GM18951 (cell line): ENCODE data around the gene TENT5C.

ENCODE experiments used
- POLR2A ChIP-seq: IDR thresholded peaks from 4 replicates; pipeline ENCODE4 v1.6.1; 2011; ENCODE audit warnings: mild to moderate bottlenecking; ENCODE audit not compliant: insufficient read length, insufficient read depth; ENCODE audit errors: extremely low read depth
- in situ Hi-C: fragments of 300-500 bp; cut with MboI; formaldehyde crosslinking; loops from one replicate; pipeline ENCODE4 v1.12.0; 2022; ENCODE audit warnings: low sequenced_read_pairs, mixed read lengths, inconsistent platforms; ENCODE audit not compliant: unreplicated experiment

Gene TENT5C

DNA sequence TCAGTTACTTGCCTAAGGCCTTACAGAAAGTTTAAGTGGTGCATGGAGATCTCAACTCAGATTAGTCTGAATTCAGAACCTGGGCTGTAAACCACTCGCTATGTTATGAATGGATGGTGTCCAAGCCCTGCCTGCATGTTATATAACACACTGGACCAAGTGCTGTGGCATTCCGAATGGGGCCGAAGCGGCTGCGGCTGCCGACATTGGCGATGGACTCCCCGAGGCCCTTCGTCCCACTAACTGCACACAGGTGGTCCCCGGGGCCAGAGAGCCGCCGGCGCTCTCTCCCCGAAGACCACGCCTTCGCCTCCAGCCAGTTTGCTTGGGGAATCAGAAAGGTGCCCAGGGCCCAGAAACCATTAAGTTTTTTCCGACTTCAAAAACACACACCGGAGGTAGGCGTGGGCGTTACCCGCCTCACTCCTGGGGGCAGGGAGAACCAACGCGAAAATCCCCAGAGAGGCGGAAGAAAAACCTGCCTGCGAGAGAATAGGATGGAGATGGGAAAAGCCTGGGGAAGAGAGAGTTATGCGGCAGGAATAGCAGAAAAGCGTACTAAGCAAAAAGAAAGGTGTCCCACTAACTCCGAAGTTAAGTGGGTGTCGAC lies 579 bp upstream of the TENT5C start:
- in situ Hi-C loops, result no loop called here
- TF ChIP-seq POLR2A, result no peak

DNA sequence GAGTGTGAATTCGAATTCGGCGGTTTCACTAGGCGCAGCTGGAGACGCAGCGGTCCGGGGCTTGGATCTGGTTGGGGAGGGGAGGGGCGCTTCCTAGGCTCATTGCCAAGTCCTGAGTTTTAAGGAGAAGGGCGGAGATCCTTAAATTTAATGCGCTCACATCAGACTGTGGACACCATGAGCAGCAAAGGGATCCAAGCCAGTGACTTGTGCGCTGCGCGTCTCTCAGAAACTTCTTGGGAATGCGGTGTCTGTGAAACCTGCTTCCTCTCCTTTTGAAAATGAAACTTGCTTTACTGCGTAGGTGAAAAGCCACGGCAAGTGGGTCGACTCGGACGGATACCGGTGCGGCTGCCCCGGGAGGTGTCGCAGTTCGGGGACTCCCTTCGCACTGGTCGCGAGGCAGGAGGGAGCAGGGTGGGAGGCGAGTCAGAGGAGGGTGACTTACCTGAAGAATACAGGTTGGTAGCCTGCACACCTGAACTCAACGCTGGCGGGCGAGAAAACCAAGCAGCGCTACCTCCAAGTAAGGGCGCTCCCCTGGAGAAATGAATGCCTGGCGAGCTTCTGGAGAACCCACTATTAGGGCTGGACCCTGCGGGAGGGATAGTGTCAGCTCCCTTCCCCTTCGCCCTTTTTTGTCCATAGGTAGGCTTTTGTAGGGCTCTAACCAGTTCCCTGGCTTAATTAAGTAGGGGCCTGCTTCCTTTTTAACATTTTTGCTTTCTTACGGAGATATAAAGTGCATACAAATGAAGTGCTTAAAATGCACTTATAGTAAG lies 992 bp downstream of the TENT5C start:
- no peak for TF ChIP-seq POLR2A
- in situ Hi-C loops, result no loop called here

DNA sequence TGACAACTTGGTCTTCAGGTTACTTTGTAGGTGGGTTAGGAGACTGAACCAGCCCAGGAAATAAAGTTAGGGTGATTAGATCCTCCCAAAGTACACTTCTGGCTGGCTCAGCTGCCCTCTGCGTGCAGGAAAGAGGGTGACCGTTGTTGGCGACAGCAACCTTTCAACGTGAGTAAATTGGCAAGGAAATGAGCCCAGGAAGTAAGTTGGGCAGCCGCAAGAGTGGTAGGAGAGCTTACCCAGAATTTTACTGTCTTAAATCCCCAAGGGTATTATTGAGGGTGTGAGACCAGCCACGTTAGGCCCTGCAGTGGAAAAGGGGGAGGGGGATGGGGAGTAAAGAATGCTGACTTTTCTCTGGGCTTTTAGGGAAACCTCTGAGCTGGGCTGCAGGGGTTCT lies 1.6 kb downstream of the TENT5C start:
- in situ Hi-C loops, result no loop called here
- no peak for TF ChIP-seq POLR2A

DNA sequence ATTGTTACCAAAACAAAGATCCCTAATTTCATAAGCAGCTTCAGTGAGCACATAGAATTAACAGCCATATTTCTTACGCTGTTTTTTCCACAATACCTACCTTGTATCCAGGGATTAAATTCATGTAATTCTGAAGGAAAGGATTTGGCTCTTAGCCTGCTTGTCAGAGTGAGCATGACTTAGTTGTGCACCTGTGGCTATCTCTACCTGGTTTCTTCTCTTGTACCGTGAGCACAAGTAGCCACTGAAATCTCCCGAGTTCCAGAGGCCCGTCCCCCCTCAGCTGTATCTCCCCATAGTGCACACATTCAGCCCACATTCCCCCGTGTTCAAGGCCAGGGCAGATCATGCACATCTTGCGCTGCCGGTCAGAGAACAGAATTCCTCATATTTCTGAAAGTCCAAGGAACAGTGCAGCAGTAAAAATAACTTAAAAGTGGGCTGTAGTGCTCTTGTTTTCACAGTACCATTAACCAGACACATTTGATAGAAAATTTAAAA lies 2.3 kb downstream of the TENT5C start:
- TF ChIP-seq POLR2A, result no peak
- in situ Hi-C loops, result no loop called here

DNA sequence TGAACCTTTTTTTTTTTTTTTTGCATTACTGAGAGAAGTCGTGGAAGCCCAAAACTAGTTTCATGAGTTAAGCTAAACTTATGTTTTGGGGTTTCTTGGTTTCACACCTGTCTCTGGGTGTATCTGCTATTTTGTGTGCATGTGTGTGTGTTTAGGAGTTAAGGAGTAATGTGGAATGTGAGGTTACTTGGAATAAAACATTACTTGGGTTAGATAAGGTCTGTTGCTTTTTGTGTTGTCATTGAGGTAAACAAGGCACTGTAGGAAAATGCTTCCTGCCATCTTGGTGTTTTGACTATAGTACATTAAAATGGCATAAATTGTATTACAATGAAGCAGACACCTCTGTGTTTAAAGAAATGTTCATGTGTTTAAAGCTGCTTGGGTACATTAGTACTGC lies 2.9 kb downstream of the TENT5C start:
- no peak for TF ChIP-seq POLR2A
- in situ Hi-C loops, result no loop called here

DNA sequence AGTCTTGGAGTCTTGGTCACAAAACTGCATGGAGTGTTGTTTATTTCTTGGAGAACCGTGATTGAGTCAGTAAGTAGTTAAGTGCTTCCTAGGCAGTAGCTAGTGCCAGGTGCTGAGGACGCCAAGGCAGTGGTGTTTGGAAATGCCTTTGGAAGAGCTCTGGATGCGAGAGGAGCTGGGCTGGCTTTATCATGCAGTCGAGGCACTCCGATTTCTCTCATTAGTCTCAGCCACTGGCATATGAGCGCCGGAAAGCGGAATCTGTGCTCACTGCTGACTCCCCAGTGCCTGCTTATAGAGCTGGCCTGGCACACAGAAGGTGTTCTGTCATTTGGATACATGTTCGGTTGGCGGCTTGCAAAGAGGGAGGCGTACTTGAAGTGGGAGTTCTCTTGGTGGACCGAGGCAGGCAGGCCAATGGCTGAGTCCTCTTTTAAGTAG lies 3.6 kb downstream of the TENT5C start:
- TF ChIP-seq POLR2A, result no peak
- in situ Hi-C loops, result no loop called here

DNA sequence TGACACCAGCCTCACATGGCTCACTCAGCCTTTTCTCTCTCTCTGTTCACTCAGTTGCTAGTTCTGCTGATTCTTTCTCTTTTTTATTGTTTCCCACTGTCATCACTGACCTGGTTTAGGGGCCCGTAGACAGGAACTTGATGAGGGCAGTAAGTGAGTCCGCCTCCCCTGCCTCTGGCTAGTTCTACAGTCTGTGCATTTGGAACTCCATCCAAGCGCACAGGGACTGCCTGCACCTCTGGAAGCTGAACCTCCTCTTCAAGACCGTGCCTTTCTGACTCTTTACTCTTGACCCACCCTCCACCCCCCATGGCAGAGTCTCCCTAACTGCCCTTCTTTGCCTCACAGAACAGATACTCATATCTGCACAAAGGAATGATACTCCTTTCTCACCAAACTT lies 4.2 kb downstream of the TENT5C start:
- no peak for TF ChIP-seq POLR2A

DNA sequence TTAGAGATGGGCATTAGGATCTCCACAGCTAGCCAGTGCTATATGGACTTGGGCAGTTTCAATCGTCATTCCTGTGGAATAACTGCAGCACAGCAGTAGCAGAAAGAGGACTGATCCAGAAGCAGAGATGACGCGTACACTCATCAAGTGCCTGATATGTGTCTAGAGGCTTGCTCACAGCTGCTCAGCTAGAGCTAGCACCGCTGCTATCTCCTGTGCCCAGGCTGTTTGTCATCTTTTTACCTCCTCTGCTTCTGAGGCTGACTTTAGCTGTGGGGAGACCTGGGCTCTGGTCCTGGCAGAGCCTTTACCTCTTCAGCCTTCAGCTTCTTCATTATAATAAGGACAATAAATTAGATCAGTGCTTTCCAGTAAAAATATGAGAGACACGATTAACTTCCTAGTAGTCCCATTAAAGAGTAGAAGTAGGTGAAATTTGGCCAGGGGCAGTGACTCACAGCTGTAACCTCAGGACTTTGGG lies 5.3 kb downstream of the TENT5C start:
- in situ Hi-C loops, result no loop called here

More for the DNA sequence above, 4.2 kb downstream of the TENT5C start:
- in situ Hi-C loops, result no loop called here

DNA sequence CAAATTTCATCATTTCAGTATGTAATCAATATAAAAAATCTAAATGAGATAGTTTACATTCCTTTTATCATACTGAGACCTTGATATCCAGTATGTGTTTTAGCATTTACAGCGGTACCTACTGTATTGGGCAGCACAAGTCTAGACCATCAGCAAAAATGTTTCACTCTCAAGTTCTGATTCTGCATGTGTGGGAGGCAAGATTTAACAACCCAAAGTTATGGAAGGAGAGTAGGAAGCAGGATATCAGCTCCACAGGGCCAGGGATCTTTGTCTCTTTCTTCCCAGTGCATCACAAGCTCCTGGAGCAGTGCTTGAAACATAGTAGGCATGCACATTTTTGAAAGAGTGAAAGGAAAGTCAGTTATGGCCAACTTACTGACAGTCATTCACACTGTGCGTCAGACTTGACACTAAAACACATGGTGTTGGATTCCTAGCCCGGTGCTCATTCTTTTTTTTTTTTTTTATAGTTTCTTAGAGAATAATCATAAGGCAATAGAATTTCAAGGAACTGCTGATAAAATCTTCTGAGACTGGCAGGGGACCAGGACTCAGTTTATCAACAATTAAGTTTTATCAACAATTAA lies 6.1 kb downstream of the TENT5C start:
- TF ChIP-seq POLR2A, result no peak
- in situ Hi-C loops, result no loop called here

More for the DNA sequence above, 5.3 kb downstream of the TENT5C start:
- no peak for TF ChIP-seq POLR2A

DNA sequence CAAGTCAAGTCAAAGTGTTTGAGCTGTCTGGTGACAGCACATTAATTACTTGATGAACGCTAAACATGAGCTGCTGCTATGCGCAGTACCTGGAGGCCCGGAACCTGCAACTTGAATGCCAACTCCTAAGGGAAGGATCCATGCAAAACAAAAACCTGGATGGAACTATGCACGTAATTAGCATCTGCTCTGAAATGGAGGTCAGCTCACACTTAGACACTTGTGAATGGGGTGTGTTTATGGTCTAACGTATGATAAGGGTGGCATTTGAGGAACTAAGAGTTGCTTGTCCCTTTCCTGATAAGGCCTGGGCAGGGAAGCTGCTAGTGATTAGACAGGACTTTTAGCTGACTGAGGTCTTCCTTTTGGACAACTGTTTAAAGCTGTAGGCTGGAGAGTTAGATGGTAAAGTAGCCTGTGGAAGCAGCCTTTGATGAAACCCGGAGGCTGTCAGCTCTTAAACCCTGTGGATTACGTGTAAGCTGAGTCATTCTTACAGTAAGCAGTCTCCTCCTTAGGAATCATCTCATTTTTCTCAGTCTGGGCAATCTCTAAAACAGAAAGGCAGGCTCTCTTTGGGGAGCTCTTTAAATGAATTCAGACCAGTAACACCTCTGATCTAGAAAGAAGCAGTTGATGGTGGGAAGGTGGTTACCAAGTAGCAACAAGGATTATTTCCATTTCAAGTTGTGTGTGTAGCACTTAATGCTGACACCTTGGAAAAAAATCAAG lies 6.8 kb downstream of the TENT5C start:
- TF ChIP-seq POLR2A, result no peak
- in situ Hi-C loops, result no loop called here

DNA sequence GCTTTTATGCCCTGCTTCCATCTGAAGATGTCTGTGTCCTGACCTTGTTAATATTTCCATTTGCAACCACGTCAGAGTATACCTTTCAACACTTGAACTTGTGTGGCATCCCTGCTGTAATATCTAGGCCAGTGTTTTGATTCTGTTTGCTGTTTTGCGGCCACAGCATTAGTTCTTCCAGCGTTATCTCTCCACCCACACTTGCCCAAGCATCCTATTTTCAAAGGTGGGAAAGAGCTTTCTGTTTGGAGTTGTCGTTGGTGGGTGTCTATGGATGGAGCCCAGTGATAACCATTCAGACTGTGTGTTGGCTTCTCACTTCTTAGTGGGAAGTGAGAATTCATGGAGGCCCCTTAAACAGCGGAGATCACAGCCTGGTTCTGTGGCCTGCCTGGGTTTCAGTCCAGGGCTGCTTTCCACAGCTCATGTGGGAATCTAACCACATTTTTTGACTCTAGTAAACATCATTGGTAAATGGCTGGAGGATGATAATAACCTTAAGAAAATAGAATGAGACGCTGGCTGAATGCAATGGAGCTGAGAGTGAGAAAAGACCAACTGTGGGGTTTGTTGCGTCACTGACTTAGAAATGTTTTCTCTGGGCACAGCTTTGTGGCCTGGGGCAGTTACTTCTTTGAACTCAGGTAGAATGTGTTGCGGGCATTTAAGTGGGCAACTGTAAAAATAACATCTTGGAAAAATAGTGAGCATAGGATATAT lies 7.6 kb downstream of the TENT5C start:
- no peak for TF ChIP-seq POLR2A
- in situ Hi-C loops, result no loop called here

DNA sequence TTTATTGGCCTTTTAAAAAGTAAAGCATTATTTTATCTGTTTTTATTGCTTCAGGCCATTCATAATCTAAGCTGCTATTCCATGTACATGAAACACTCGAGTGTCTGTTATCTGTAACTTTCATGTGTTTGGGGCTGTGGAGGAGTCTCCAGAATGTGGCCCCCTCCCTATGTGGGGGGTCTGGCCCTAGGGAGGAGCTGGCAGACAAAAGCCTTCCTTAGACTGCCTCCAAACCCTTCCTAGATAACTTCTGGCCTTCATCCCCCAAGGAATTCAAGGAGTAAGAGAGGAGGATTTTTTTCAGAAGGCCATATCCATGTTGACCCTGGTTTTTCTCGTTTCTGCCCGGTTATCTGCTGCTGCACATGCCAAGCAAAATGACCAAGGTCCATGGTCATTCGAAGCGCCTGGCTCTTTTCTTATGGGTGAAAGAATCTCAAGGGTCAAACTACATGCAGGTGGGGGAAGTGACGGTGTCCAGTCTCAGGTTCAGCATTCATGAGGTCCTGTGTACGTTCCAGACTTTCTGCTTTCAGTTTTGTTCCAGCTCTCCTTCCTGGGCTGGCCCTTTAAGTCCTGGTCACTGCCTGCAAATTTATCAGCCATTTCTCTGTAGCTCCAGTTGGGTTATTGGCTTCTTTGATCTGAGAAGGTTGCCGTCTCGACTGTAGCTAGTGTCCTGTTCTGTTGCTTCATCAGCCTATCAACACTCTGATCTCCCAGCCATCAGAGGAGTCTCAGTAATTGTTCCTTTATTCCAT lies 8.3 kb downstream of the TENT5C start:
- in situ Hi-C loops, result no loop called here
- no peak for TF ChIP-seq POLR2A
